OCI-LY7 (cell line): ENCODE measurements around the gene HDAC7. TPM values are rescaled to one million over a fixed set of nuclear protein-coding genes. Genes with fewer than 3 reads are reported as not detected.

Experiments used
- BruUV-seq: library from RNA; stranded (reverse); fragments of 400-500 nt; replicated peaks from 2 replicates; lab custom pipeline; 2021; lab: Mats Ljungman, UMichigan
- CTCF ChIA-PET: fragments of 300-600 bp; sonication (Branson Sonifier 250); formaldehyde crosslinking; loops from one replicate; lab custom pipeline; 2022; ENCODE audit warnings: antibody characterized with exemption; ENCODE audit not compliant: unreplicated experiment; lab: Charles Lee
- POLR2A ChIA-PET: fragments of 300-600 bp; sonication (Branson Sonifier 250); formaldehyde crosslinking; loops from one replicate; lab custom pipeline; 2022; ENCODE audit warnings: antibody characterized with exemption; lab: Charles Lee
- DNase-seq: peaks from one replicate; pipeline ENCODE4 v3.0.0-alpha.2; 2015; ENCODE audit warnings: low spot score
- H2AFZ ChIP-seq: fragments of 200-600 bp; sonication (generic), shearing (Covaris generic); 2 replicates; pipeline ENCODE4 v1.6.1; 2014; ENCODE audit warnings: mild to moderate bottlenecking, antibody characterized with exemption, low read length, moderate library complexity
- H3K27ac ChIP-seq: fragments of 200-600 bp; sonication (generic); 2 replicates; pipeline ENCODE4 v1.5.1; 2014; ENCODE audit warnings: mixed run types, low read depth, mild to moderate bottlenecking, moderate library complexity, low read length, inconsistent platforms; ENCODE audit not compliant: poor library complexity, severe bottlenecking
- H3K36me3 ChIP-seq: fragments of 200-600 bp; sonication (generic); 2 replicates; pipeline ENCODE4 v1.6.1; 2014; ENCODE audit warnings: mild to moderate bottlenecking, antibody characterized with exemption, low read length, moderate library complexity, mixed read lengths; ENCODE audit not compliant: insufficient read depth
- H3K4me1 ChIP-seq: fragments of 200-600 bp; sonication (generic); 2 replicates; pipeline ENCODE4 v1.5.1; 2014; ENCODE audit warnings: mild to moderate bottlenecking, low read length; ENCODE audit not compliant: insufficient read depth, poor library complexity, severe bottlenecking
- H3K4me2 ChIP-seq: fragments of 200-600 bp; sonication (generic); 2 replicates; pipeline ENCODE4 v1.6.1; 2014; ENCODE audit warnings: mild to moderate bottlenecking, low read length
- H3K4me3 ChIP-seq: fragments of 200-600 bp; sonication (generic); 2 replicates; pipeline ENCODE4 v1.5.1; 2014; ENCODE audit warnings: mild to moderate bottlenecking, low read depth, low read length; ENCODE audit not compliant: poor library complexity, severe bottlenecking
- H3K79me2 ChIP-seq: fragments of 200-600 bp; sonication (generic); 2 replicates; pipeline ENCODE4 v1.6.1; 2016; ENCODE audit warnings: low read depth, mild to moderate bottlenecking, low read length, moderate library complexity, mixed read lengths; ENCODE audit not compliant: insufficient read depth
- H3K9me2 ChIP-seq: fragments of 200-600 bp; sonication (generic); 2 replicates; pipeline ENCODE4 v1.6.1; 2016; ENCODE audit warnings: mild to moderate bottlenecking, low read length, mixed read lengths; ENCODE audit not compliant: insufficient read depth
- H3K9me3 ChIP-seq: fragments of 200-600 bp; sonication (generic); 2 replicates; pipeline ENCODE4 v1.6.1; 2014; ENCODE audit warnings: mild to moderate bottlenecking, mixed run types, low read length, mixed read lengths
- H4K20me1 ChIP-seq: fragments of 200-600 bp; sonication (generic); 2 replicates; pipeline ENCODE4 v1.6.1; 2014; ENCODE audit warnings: mild to moderate bottlenecking, antibody characterized with exemption, low read length, moderate library complexity, mixed read lengths; ENCODE audit not compliant: insufficient read depth
- CTCF ChIP-seq: fragments of 200-600 bp; sonication (generic); conservative IDR thresholded peaks from 2 replicates; pipeline ENCODE4 v1.5.1; 2014; ENCODE audit warnings: mild to moderate bottlenecking, antibody characterized with exemption, low read length, moderate library complexity, mixed read lengths
- EZH2phosphoT487 ChIP-seq: fragments of 200-600 bp; sonication (generic); IDR thresholded peaks from 2 replicates; pipeline ENCODE4 v1.6.1; 2018; ENCODE audit warnings: low read depth, borderline replicate concordance, mild to moderate bottlenecking, mixed run types, antibody characterized with exemption, low read length, moderate library complexity, mixed read lengths
- intact Hi-C: fragments of 100-400 bp; cut with micrococcal nuclease; formaldehyde crosslinking; loops from one replicate; pipeline ENCODE4 v1.10.0; 2022; ENCODE audit not compliant: unreplicated experiment
- total RNA-seq, 2 experiments: library from RNA; depleted of rRNA in 1 of 2; stranded (reverse); fragments of >200 nt in 1 of 2; shearing (Covaris generic) in 1 of 2; gene quantifications; 2 replicates each; pipeline ENCODE4 v1.2.3, GENCODE V29; 2014 to 2022

The HDAC7 gene
- total RNA-seq, 2 experiments from 2014 or later, result 45.9 to 131 TPM

GRCh38 chr12:47750229-47750798, 69.4 kb downstream of the HDAC7 start:
- H3K9me3 ChIP-seq, result no peaks in the 10 kb centered on the region
- intact Hi-C loops, result no loop called here
- no peak overlapping the region for H3K27ac ChIP-seq
- DNase-seq, result peak; percentile 50
- H2AFZ ChIP-seq, result no peak overlapping the region
- H3K36me3 ChIP-seq, result no peaks in the 10 kb centered on the region
- H3K79me2 ChIP-seq, result no peaks in the 10 kb centered on the region
- H4K20me1 ChIP-seq, result no peaks in the 10 kb centered on the region
- BruUV-seq, result no TSS peak
- H3K9me2 ChIP-seq, result no peaks in the 10 kb centered on the region
- ChIA-PET POLR2A (no interaction called here), CTCF (no interaction called here)
- H3K4me1 ChIP-seq, result peaks cover 55% of the 10 kb centered on the region
- no peak overlapping the region for H3K4me2 ChIP-seq
- H3K4me3 ChIP-seq, result no peak overlapping the region
- TF ChIP-seq CTCF (no peak), EZH2phosphoT487 (no peak)

GRCh38 chr12:47748899-47749298, 70.8 kb downstream of the HDAC7 start:
- Histone ChIP-seq H3K79me2 (no peaks in the 10 kb centered on the region), H3K4me1 (peaks cover 47% of the 10 kb centered on the region), H3K27ac (no peak overlapping the region), H3K9me3 (no peaks in the 10 kb centered on the region), H3K4me3 (no peak overlapping the region), H3K36me3 (no peaks in the 10 kb centered on the region), H2AFZ (no peak overlapping the region), H3K4me2 (no peak overlapping the region), H3K9me2 (no peaks in the 10 kb centered on the region), H4K20me1 (no peaks in the 10 kb centered on the region)
- intact Hi-C loops, result no loop called here
- BruUV-seq, result no TSS peak
- CTCF ChIA-PET, result interaction anchor here (1.5 kb wide), 1 partner anchor 18 kb away, joined by 5 read pairs; no protein-coding TSS in a partner anchor
- POLR2A ChIA-PET, result interaction anchor here (0.9 to 1.0 kb wide), 2 partner anchors 28 to 41 kb away, joined by 3 to 6 read pairs; no protein-coding TSS in a partner anchor
- no peak for TF ChIP-seq EZH2phosphoT487
- TF ChIP-seq CTCF, result no peak
- DNase-seq, result no peak

- Histone ChIP-seq H3K79me2 (no peaks in the 10 kb centered on the region), H3K4me2 (no peak overlapping the region), H3K9me2 (no peaks in the 10 kb centered on the region), H3K27ac (no peak overlapping the region), H3K9me3 (no peaks in the 10 kb centered on the region), H4K20me1 (no peaks in the 10 kb centered on the region), H3K36me3 (no peaks in the 10 kb centered on the region), H3K4me1 (peaks cover 42% of the 10 kb centered on the region), H3K4me3 (no peak overlapping the region), H2AFZ (no peak overlapping the region)
- CTCF ChIA-PET, result interaction anchor here (1.5 kb wide), 1 partner anchor 18 kb away, joined by 5 read pairs; no protein-coding TSS in a partner anchor
- POLR2A ChIA-PET, result interaction anchor here (0.9 to 1.8 kb wide), 3 partner anchors 9 to 41 kb away, joined by 3 to 6 read pairs (median 6); no protein-coding TSS in a partner anchor
- TF ChIP-seq EZH2phosphoT487 (no peak), CTCF (no peak)
- BruUV-seq, result no TSS peak
- intact Hi-C loops, result no loop called here
- no peak for DNase-seq
Measured at GRCh38 chr12:47748507-47748828, 71.2 kb downstream of the HDAC7 start.
